Measurements from ENCODE around the gene ZNF385B.

DNA sequence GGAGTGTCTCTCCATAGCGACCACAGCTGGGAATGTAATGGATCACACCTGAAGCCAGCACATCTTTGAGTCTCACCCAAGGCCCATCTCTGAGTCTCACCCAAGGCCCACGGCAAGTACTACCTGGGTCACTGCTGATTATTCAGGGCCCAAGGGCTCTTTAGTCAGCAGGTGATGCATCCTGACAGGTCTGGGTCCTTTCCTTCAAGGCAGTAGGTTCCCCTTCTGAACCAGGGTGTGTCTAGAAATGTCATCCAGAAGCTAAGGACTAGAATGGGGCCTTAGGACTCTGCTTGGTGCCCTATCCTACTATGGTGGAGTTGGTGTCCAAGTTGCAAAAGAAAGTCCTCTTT is 248.1 kb downstream of the ZNF385B start:
- TF ChIP-seq, protein P1, sequence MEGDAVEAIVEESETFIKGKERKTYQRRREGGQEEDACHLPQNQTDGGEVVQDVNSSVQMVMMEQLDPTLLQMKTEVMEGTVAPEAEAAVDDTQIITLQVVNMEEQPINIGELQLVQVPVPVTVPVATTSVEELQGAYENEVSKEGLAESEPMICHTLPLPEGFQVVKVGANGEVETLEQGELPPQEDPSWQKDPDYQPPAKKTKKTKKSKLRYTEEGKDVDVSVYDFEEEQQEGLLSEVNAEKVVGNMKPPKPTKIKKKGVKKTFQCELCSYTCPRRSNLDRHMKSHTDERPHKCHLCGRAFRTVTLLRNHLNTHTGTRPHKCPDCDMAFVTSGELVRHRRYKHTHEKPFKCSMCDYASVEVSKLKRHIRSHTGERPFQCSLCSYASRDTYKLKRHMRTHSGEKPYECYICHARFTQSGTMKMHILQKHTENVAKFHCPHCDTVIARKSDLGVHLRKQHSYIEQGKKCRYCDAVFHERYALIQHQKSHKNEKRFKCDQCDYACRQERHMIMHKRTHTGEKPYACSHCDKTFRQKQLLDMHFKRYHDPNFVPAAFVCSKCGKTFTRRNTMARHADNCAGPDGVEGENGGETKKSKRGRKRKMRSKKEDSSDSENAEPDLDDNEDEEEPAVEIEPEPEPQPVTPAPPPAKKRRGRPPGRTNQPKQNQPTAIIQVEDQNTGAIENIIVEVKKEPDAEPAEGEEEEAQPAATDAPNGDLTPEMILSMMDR (IDR thresholded peaks at IDR 0.05) = no peak
- no peak for TF ChIP-seq POLR2AphosphoS5 (IDR thresholded peaks at IDR 0.05)
